Vagina (tissue), 2 donors: ENCODE data around the gene HSPA4L. TPM values are rescaled to one million over a fixed set of nuclear protein-coding genes. Genes with fewer than 3 reads are reported as not detected.

Experiments used
- DNase-seq, 2 donors: peaks; one replicate each; pipeline ENCODE4 v3.0.0-alpha.2; 2017; ENCODE audit errors: extremely low spot score in 2 of 2
- H3K27ac ChIP-seq: fragments of 200-600 bp; sonication (generic); one replicate; pipeline ENCODE4 v1.5.1; 2019
- H3K27me3 ChIP-seq: fragments of 200-600 bp; sonication (generic); one replicate; pipeline ENCODE4 v1.5.1; 2019
- H3K36me3 ChIP-seq, 2 donors: fragments of 200-600 bp; sonication (generic); one replicate each; pipeline ENCODE4 v1.5.1; 2017 to 2019
- H3K4me1 ChIP-seq: fragments of 200-600 bp; sonication (generic); one replicate; pipeline ENCODE4 v1.5.1; 2019
- H3K4me3 ChIP-seq, 2 donors: fragments of 200-600 bp; sonication (generic); 1 replicate in 1 of 2; 2 replicates in 1 of 2; pipeline ENCODE4 v1.5.1; 2016 to 2019
- H3K9me3 ChIP-seq: fragments of 200-600 bp; sonication (generic); one replicate; pipeline ENCODE4 v1.5.1; 2019
- CTCF ChIP-seq, 3 experiments: fragments of 450-650 bp in 2 of 3; fragments of 200-600 bp in 1 of 3; sonication (generic) in 1 of 3; IDR thresholded peaks; one replicate each; pipeline ENCODE4 v1.5.1; 2017 to 2019; ENCODE audit warnings: antibody characterized with exemption in 3 of 3, mild to moderate bottlenecking in 2 of 3, moderate library complexity in 2 of 3
- POLR2A ChIP-seq, 2 donors: fragments of 450-650 bp; IDR thresholded peaks; one replicate each; pipeline ENCODE4 v1.6.1; 2017; ENCODE audit warnings: antibody characterized with exemption in 2 of 2, mild to moderate bottlenecking in 2 of 2, moderate library complexity in 2 of 2
- POLR2AphosphoS5 ChIP-seq, 2 donors: sonication (generic); formaldehyde crosslinking; IDR thresholded peaks; one replicate each; pipeline ENCODE4 v1.9.0; 2017; ENCODE audit warnings: antibody characterized with exemption in 2 of 2, mild to moderate bottlenecking in 2 of 2, low read depth in 1 of 2; ENCODE audit not compliant: insufficient read depth in 1 of 2
- intact Hi-C: fragments of 100-400 bp; cut with DNase I; formaldehyde crosslinking; loops from one replicate; pipeline ENCODE4 v1.15.1; 2023
- total RNA-seq: library from RNA; depleted of rRNA; stranded (reverse); fragments of >200 nt; gene quantifications from one replicate; pipeline ENCODE4 v1.2.3, GENCODE V29; 2016

The HSPA4L gene
- total RNA-seq, 1 donor from 2014 or later = 14.2 TPM

GRCh38 chr4:127793528-127793927 is 11.4 kb downstream of the HSPA4L start:
- intact Hi-C loops = no loop called here
- Histone ChIP-seq H3K4me3 (no peak overlapping the region), H3K36me3 (no peaks in the 10 kb centered on the region), H3K27me3 (no peaks in the 10 kb centered on the region), H3K27ac (no peak overlapping the region), H3K9me3 (no peaks in the 10 kb centered on the region), H3K4me1 (no peaks in the 10 kb centered on the region)
- DNase-seq = no peak
- TF ChIP-seq CTCF (IDR thresholded peaks at IDR 0.05) (no peak), POLR2A (IDR thresholded peaks at IDR 0.05) (no peak), POLR2AphosphoS5 (IDR thresholded peaks at IDR 0.05; ENCODE audit: insufficient read depth in 1 of 2, low read depth in 1 of 2) (no peak)

GRCh38 chr4:127799711-127800110 is 17.6 kb downstream of the HSPA4L start:
- intact Hi-C loops = no loop called here
- TF ChIP-seq POLR2A (IDR thresholded peaks at IDR 0.05) = no peak
- no peak for TF ChIP-seq POLR2AphosphoS5 (IDR thresholded peaks at IDR 0.05; ENCODE audit: insufficient read depth in 1 of 2, low read depth in 1 of 2)
- no peak for TF ChIP-seq CTCF (IDR thresholded peaks at IDR 0.05)
- no peak overlapping the region for H3K27ac ChIP-seq
- no peak for DNase-seq
- H3K27me3 ChIP-seq = no peaks in the 10 kb centered on the region
- H3K4me1 ChIP-seq = no peaks in the 10 kb centered on the region
- H3K36me3 ChIP-seq = no peaks in the 10 kb centered on the region
- no peaks in the 10 kb centered on the region for H3K9me3 ChIP-seq
- no peak overlapping the region for H3K4me3 ChIP-seq

GRCh38 chr4:127809173-127809800 is 27.2 kb downstream of the HSPA4L start:
- Histone ChIP-seq H3K4me1 (no peaks in the 10 kb centered on the region), H3K4me3 (no peak overlapping the region), H3K27ac (no peak overlapping the region), H3K9me3 (no peaks in the 10 kb centered on the region), H3K27me3 (no peaks in the 10 kb centered on the region), H3K36me3 (no peaks in the 10 kb centered on the region)
- intact Hi-C loops = no loop called here
- no peak for TF ChIP-seq CTCF (IDR thresholded peaks at IDR 0.05)
- no peak for TF ChIP-seq POLR2A (IDR thresholded peaks at IDR 0.05)
- no peak for TF ChIP-seq POLR2AphosphoS5 (IDR thresholded peaks at IDR 0.05; ENCODE audit: insufficient read depth in 1 of 2, low read depth in 1 of 2)
- no peak for DNase-seq

- no peak overlapping the region for H3K27ac ChIP-seq
- H3K4me3 ChIP-seq = no peak overlapping the region
- no peaks in the 10 kb centered on the region for H3K36me3 ChIP-seq
- DNase-seq = no peak
- intact Hi-C loops = no loop called here
- H3K4me1 ChIP-seq = no peaks in the 10 kb centered on the region
- H3K9me3 ChIP-seq = no peaks in the 10 kb centered on the region
- no peaks in the 10 kb centered on the region for H3K27me3 ChIP-seq
- TF ChIP-seq POLR2AphosphoS5 (IDR thresholded peaks at IDR 0.05; ENCODE audit: insufficient read depth in 1 of 2, low read depth in 1 of 2) (no peak), CTCF (IDR thresholded peaks at IDR 0.05) (no peak), POLR2A (IDR thresholded peaks at IDR 0.05) (no peak)
These were observed 28.4 kb downstream of the HSPA4L start for GRCh38 chr4:127810551-127810950.

- H3K27me3 ChIP-seq = no peaks in the 10 kb centered on the region
- peaks cover 0 to 13% of the 10 kb centered on the region in 2 donors for H3K36me3 ChIP-seq
- no peak for DNase-seq
- TF ChIP-seq POLR2A (IDR thresholded peaks at IDR 0.05) (no peak), CTCF (IDR thresholded peaks at IDR 0.05) (no peak), POLR2AphosphoS5 (IDR thresholded peaks at IDR 0.05; ENCODE audit: insufficient read depth in 1 of 2, low read depth in 1 of 2) (no peak)
- intact Hi-C loops = no loop called here
- no peaks in the 10 kb centered on the region for H3K4me1 ChIP-seq
- no peak overlapping the region for H3K4me3 ChIP-seq
- no peak overlapping the region for H3K27ac ChIP-seq
- H3K9me3 ChIP-seq = no peaks in the 10 kb centered on the region
These were observed 40.3 kb downstream of the HSPA4L start for GRCh38 chr4:127822430-127822829.
